ENCODE results near the gene FBXW12. TPM values are rescaled to one million over a fixed set of nuclear protein-coding genes. Genes with fewer than 3 reads are reported as not detected.

The FBXW12 gene
- total and polyA plus RNA-seq, 4 donors, result not detected

GRCh38 chr3:48430708-48431101 is 58.7 kb downstream of the FBXW12 start:
- Histone ChIP-seq H3K27ac (ENCODE audit: low read depth in 1 of 2, low read length in 2 of 2) (peak overlapping the region; percentile 89 to 91), H3K36me3 (ENCODE audit: control insufficient read depth in 4 of 4, insufficient read depth in 3 of 4, low read depth in 1 of 4, low read length in 3 of 4) (peaks cover 0 to 7% (median 0%) of the 10 kb centered on the region in 4 donors), H3K27me3 (ENCODE audit: control insufficient read depth in 4 of 4, insufficient read depth in 4 of 4, low read length in 3 of 4) (no peaks in the 10 kb centered on the region), H3K9me3 (ENCODE audit: control insufficient read depth in 4 of 4, low read length in 3 of 4) (no peaks in the 10 kb centered on the region), H3K4me3 (ENCODE audit: low read depth in 1 of 3, low read length in 3 of 3) (no peak overlapping the region), H3K9ac (ENCODE audit: low read depth in 1 of 2, low read length in 2 of 2) (peak overlapping the region in 1 of 2 donors; percentile 18), H3K4me1 (ENCODE audit: control insufficient read depth in 4 of 4, insufficient read depth in 4 of 4, low read length in 3 of 4) (peaks cover 20 to 59% (median 45%) of the 10 kb centered on the region in 4 donors)
- 30% methylated on average over 1 of the region's 1 CpG for WGBS
- no peak for DNase-seq (ENCODE audit: low spot score)
- TF ChIP-seq TAF1 (conservative IDR thresholded peaks at IDR 0.05) (no peak), JUND (IDR thresholded peaks at IDR 0.05) (no peak), FOXA2 (IDR thresholded peaks at IDR 0.05) (no peak), GABPA (IDR thresholded peaks at IDR 0.05 in 1 of 2, conservative IDR thresholded peaks at IDR 0.05 in 1 of 2) (no peak), FOXA1 (IDR thresholded peaks at IDR 0.05) (no peak), EGR1 (IDR thresholded peaks at IDR 0.05; ENCODE audit: low read depth in 2 of 2) (no peak), HNF4A (conservative IDR thresholded peaks at IDR 0.05) (no peak), CTCF (IDR thresholded peaks at IDR 0.05; ENCODE audit: low read depth, low read length, missing input control) (no peak), ZBTB33 (IDR thresholded peaks at IDR 0.05) (no peak)

GRCh38 chr3:48431224-48432029 is 59.4 kb downstream of the FBXW12 start:
- TF ChIP-seq YY1 (IDR thresholded peaks at IDR 0.05) (no peak), FOXA2 (IDR thresholded peaks at IDR 0.05) (peak; percentile 15), ZBTB33 (IDR thresholded peaks at IDR 0.05) (no peak)
- Histone ChIP-seq H3K27me3 (ENCODE audit: control insufficient read depth in 4 of 4, insufficient read depth in 4 of 4, low read length in 3 of 4) (no peaks in the 10 kb centered on the region), H3K9me3 (ENCODE audit: control insufficient read depth in 4 of 4, low read length in 3 of 4) (no peaks in the 10 kb centered on the region), H3K27ac (ENCODE audit: low read depth in 1 of 2, low read length in 2 of 2) (peak overlapping the region; percentile 89 to 91), H3K4me3 (ENCODE audit: low read depth in 1 of 3, low read length in 3 of 3) (no peak overlapping the region), H3K36me3 (ENCODE audit: control insufficient read depth in 4 of 4, insufficient read depth in 3 of 4, low read depth in 1 of 4, low read length in 3 of 4) (peaks cover 0 to 7% (median 0%) of the 10 kb centered on the region in 4 donors), H3K9ac (ENCODE audit: low read depth in 1 of 2, low read length in 2 of 2) (no peak overlapping the region), H3K4me1 (ENCODE audit: control insufficient read depth in 4 of 4, insufficient read depth in 4 of 4, low read length in 3 of 4) (peaks cover 16 to 55% (median 39%) of the 10 kb centered on the region in 4 donors)
- WGBS, result 63% methylated on average over 8 of the region's 8 CpGs
- DNase-seq (ENCODE audit: low spot score), result no peak
